C4-2B (cell line): ENCODE measurements around the gene ATPAF2.

Source experiments
- CTCF ChIP-seq: fragments of 450-650 bp; conservative IDR thresholded peaks from 2 replicates; pipeline ENCODE4 v1.5.1; 2017; ENCODE audit warnings: mild to moderate bottlenecking
- ZFX ChIP-seq: fragments of 450-650 bp; IDR thresholded peaks from 2 replicates; pipeline ENCODE4 v1.6.1; 2017

- TF ChIP-seq CTCF, result no peak
- TF ChIP-seq ZFX, result no peak
Measured at GRCh38 chr17:17976931-17977570, 61.9 kb downstream of the ATPAF2 start.
